GM21528 (cell line): ENCODE results near the gene TH.

Source experiments
- ATAC-seq: cut with Tn5 transposase; IDR thresholded peaks from one replicate; pipeline ENCODE4 v1.9.1; 2021; ENCODE audit warnings: mild to moderate bottlenecking, moderate library complexity; ENCODE audit not compliant: unreplicated experiment, low FRiP score

The TH gene

DNA sequence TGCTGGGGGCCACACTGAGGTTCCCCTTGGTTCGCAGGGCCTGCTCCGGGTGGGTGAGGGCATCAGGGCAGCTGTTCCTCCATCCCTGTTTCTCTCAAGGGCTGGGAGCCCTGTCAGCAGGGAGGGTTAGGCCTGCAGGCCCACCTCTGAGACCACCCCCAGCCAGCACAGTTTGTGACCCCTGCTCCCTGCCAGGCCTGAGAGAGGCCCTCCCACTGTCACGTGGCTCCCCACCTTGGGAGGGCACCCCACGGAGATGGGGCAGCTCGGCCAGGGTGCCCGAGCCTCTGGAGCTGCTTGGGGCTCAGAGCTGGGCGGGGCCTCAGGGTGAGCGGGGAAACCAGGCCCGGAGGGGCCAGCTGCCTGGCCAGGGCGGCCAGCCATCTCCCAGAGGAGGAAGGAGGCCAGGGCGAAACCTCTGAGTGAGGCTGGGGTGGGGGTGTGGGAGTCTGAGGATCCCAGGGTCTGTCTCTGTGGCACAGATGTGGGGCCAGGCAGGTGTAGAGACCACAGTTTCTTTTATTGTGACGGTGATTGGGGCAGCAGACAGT is 8.1 kb downstream of the TH start:
- ATAC-seq = no peak

DNA sequence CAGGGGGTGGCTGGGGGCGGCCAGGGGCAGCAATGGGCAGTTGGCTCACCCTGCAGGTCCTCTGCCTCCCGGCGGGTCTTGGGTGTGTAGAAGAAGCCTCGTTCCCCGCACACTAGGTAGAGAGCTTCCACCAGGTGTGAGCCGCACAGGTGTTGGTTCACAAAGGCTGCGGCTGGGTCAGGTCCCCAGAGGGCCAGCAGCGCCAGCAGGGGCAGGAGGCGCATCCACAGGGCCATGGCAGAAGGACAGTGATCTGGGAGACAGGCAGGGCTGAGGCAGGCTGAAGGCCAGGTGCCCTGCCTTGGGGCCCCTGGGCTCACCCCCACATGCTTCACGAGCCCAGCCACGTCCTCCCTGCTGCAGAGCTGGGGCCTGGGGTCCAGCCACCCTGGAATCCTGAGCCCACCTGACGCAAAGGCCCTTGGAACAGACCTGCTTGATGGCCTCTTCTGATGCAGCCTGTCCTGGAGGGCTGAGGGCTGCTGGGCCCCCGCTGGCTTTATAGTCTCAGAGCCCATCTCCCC is 10.8 kb downstream of the TH start, which contains the start of gene INS:
Gene INS (minus strand): TSS at position 474 of the 524 bp plus-strand sequence. CDS start 238 bp downstream, at position 236.
- ATAC-seq = no peak

DNA sequence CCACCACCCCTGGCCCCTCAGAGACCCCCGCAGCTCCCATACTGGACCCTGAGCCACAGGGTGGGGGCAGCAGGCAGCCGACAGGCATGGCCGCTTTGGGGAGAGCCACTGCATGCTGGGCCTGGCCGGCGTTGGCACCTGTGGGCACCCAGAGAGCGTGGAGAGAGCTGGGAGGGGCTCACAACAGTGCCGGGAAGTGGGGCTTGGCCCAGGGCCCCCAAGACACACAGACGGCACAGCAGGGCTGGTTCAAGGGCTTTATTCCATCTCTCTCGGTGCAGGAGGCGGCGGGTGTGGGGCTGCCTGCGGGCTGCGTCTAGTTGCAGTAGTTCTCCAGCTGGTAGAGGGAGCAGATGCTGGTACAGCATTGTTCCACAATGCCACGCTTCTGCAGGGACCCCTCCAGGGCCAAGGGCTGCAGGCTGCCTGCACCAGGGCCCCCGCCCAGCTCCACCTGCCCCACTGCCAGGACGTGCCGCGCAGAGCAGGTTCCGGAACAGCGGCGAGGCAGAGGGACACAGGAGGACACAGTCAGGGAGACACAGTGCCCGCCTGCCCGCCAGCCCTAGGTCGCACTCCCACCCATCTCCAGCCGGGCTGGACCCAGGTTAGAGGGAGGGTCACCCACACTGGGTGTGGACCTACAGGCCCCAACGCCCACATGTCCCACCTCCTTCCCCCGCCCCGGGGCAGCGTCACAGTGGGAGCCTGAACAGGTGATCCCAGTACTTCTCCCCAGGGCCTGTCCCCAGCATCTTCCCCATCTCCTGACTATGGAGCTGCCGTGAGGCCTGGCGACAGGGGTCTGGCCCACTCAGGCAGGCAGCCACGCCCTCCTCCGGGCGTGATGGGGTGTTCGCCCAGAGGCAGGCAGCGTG is 11.8 kb downstream of the TH start:
- ATAC-seq = no peak

DNA sequence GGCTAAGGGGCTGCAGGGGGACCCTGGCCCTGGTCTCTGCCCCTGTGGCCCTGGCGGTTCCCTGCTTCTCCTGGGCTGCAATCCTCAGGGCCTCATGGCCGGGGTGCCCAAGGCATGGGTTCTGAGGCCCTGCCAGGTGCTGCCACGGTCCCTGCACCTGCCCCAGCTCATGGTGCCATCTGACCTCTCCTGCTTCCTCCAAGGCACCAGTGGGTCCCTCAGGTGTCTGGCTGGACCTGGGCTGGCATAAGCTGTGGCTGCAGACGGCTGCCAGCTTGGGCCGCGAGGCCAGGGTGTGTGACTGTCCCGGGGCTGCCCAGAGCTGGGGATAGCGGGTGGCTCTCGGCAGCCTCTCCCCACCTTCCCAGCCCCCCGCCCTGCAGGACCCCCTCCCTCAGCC is 12.6 kb downstream of the TH start:
- ATAC-seq = no peak

DNA sequence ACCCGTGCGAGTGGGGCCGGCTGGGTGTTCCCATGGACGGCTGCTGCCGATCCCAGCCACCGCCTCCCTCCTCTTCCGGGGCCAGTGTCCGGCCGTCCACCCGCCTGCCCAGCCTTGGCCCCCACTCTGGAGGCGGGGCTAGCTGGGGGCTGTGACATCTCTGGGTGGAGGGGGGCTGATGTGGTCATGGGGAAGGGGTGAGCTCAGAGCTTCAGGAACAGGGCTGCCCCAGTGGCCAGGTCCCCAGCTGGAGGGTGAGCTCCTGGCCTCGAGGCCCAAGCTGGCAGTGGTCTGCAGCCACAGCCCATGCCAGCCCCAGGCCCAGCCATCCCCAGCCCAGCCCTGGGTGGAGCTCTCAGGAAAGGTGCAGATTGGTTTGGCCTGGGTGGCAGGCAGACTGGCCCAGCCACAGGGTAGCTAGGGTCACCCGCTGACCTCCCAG is 13.3 kb downstream of the TH start:
- no peak for ATAC-seq

DNA sequence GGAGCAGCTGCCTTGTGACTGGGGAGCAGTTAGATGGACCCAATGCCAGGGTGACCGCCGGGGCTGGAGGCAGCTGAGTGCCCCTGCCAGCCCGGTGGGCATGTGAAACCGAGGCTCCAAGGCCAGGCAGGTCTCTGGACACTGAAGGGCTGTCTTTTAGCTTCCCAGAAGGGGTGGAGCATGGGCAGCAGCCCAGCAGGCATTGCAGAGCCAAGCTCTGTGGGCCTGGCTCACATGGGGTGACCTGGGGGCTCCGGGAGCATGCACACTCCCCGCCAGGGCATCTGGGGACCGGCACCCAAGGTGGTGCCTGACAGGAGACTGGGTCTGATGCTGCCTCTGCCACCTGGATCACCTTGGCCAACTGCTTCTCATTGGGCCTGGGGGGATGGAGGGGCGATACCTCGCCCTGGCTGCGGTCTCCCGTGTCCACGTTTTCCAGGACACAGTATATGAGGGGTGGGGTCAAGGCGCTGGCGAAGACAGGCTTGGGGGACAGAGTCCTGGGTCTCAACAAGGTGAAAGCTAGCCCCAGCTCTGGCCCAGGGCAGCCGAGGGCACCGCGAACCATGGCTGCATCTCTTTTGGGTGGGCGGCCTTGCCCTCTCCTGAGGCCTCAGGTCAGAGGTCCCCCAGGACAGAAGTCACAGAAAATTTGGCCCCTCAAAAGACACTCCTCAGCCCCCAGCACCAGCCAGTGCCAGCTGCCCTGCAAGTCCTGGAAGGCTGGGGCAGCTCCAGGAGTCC is 14.1 kb downstream of the TH start:
- ATAC-seq = no peak

DNA sequence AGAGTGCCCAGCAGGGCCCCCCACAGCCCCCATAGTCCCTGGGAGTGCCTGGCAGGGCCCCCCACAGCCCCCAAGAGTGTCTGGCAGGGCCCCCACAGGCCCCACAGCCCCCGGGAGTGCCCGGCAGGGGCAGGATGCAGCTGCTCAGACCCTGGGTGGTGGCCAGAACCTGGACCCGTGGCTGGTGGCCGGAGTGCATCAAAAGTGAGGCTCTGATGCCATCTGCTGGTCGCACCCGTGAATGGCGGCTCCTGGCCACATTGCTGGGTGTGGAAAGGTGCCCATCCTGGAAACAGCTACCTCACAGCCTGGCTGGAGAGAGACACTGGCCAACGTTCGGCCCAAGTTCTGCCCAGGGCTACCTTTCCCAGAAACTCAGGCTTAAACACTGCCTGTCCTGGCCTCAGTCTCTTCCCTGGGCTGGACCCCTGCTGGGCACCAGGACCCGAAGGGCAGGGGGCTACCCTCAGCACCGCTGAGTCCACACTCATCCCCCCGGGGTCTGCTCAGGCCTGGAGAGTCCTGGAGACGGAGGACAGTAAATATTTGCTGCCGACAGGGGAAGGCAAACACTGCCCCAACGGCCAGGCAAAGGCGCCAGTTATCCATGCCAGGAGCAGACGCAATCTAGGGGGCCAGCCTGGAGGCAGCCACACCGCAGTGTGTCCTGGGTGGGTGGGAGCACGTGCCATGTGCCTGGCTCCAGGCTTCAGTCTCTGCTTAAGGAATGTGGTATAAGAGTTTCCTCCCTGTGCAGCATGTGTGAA is 15.0 kb downstream of the TH start:
- no peak for ATAC-seq

DNA sequence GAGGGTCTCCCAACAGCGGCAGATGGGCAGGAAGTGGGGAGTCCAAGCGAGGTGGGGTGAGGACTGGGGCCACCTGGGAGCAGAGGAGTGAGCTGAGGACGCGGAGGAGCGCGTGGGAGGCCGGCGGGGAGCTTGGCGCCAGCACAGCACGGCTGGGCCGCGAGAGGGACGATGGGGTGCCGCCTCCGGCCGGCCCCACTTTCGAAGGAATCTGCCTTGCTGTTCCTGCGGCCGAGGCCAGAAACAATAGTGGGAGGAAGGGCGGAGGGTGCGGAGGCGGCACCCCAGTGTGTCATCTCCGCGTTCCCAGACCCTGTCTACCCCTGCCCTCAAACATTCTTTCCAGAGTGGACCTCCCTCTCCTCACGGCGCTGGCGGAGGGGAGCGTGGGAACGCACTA is 16.1 kb downstream of the TH start:
- no peak for ATAC-seq

DNA sequence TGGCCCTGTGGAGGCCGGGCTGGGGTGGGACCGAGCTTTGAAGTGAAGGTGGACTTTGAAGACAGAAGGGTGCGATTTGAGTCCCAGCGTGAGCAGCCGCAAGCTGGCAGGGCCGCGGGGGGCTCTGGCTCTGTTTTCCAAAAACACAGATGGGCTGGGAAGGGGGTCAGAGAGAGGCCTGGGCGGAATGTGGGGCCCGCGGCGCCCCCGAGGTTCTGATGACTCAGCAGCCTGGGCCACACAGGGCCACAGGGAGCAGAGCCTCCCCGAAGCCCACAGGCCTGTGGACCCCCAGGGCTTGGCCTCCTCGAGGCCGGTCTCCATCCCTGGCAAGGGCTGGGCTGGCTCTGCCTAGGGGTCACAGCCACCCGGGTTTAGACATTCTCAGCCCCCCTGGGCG is 16.7 kb downstream of the TH start:
- no peak for ATAC-seq

DNA sequence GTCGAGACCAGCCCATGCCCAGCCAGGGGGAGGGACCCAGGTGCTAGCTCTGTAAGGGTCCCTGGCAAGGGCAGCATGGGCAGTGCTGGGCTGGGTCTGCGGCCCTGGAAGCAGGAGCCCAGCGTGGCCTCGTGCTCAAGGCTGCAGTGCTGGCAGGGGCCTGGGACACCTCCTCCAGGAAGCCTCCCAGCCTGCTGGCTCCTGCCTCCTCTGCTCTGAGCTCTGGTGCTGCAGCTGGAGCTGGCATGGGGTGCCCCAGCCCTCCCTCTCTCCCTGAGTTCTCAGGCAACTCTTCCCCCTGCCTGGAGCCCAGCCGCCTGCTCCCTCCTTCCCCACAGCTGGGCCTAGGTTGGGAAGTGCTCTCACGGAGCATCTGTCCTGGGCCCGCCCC is 17.4 kb downstream of the TH start:
- no peak for ATAC-seq

DNA sequence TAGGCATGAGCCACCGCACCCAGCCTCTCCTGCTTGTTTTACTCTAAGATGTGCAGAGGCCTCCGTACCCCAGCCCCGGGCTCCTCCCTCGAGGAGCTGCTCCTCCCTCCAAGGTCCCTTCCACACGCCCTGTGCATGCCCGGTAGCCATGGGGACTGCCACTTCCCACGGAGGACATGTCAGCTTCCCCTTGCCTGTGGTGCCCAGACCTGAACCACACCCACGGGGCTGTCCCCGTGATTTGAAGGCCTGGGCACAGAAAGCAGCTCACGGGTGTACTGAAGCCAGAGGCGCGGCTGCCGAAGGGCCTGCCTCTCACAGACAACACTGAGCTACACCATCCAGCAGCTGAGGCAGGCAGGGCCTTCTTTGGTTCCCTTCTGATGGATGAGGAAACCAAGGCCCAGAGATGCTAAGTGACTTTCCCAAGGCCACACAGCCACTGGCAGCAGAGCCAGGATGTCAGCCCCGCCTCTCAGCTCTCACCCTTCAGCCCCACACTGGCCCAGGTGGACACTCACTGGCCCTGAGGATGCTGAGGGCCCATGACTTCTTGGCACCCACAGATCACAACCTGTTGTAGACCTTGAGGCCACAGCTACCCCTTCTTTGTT is 17.9 kb downstream of the TH start:
- ATAC-seq = no peak

DNA sequence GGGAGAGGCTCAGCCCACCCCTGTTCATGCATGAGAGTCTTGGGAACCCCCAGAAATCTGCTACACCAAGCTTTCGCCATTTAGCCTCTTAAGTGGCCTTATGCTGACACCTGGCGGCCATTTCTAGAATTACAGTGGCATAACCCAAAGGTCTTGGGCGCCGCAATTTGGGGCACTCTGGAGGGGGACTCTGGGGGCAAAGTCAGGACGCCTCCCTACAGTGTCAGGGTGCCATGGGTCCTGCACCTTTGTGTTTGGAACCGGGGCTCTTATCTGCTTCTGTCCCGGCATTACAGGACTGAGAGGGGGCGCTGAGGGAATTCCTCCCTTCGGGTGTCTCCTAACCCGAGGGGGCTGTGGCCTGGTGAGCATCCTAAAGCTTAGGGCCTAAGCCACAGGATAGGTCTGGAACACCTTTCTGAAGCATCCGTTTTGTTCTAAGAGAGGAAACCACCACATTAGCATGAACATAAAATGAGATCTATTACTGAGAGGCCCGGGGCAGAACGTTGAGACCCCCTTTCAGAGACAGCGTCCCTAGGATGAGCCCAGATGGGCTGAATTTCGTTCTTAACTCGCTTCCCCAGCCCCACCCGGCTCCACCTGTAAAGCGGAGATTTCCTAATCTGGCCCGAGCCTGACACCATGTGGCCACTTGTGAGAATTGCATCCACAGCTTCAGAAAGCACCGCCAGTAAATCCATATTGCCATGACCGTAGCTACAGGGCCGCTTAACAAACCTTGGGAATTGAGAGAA is 19.9 kb downstream of the TH start:
- ATAC-seq = no peak

DNA sequence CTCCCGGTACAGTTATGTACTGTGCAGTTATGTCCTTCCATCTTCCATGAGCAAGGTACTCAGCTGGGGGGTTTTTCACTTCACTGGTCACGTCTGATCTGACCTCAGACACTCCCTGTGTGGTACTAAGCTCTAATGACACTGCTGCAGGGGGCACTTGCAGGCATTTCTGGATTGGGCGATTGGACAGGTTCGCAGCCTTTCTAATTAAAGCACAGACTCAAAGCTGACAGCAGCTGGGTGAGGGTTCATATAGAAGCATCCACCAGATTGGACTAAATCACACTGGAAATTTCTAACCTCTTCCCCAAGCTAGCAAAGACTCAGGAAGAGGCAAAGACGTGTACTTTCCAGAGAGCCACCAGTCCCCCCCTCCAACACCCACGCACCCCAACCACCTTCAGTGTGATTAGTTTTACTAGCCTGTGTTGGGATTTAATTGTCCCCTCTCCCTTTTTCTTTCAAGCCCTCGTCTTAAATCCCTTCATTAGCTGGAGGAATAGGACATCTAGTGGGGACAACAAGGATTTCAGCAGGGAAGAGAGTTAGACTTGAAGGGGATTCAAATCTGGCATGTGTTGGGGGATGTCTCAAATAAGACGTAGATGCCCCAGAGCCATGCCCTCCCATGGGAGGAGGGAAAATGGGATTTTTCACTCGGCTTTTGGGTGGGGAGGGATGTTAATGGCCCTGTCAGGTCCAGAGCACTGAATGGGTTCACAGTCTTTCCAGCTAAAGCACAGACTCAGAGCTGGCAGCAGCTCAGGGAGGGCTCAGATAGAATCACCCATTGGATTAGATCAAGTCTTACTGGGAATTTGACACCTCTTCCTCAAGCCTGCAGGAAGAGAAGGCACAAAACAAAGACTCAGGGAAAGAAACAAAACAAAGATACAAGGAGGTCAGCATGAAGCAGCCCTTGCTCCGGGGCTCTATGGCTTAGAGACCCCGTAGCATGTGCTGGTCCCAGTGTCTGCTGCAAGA is 21.5 kb downstream of the TH start:
- ATAC-seq = no peak

DNA sequence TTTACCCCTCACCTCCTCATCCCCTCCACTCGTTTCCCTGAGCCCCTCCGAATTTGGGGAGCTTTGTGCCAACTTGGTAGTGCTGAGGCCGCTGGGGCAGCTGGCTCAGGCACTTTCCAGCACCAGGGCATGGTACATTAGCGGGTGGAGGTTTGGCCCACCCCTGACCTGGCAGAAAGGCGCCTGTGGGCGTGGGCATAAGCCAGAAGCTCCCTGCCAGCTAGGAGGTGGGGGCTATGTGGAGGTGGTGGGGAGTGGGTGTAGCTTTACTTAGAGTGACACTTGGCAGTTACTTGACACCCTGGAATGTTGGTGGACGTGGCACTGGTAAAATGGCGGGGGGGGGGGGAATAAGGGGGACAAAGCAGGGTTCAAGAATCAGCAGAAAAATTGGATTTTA is 22.2 kb downstream of the TH start:
- ATAC-seq = no peak

DNA sequence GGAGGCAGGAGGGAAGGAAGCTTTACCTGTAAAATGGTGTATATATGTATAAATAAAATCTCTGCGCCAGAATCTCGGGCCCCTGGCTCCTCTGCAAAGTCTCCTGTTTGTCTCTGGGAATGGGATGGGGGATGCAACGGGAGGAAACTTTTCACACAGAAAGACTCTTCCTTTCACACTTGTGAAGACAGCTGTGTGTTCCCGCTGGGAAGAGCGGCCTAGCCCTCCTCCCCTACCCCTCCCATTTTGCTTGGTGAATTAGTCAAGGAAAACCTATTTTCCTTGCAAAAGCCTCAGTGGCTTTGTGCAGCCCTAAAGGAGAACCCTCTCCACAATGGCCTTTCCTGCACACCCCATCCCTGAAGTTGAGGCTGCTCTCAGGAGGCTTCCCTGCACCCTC is 23.0 kb downstream of the TH start:
- ATAC-seq = no peak

DNA sequence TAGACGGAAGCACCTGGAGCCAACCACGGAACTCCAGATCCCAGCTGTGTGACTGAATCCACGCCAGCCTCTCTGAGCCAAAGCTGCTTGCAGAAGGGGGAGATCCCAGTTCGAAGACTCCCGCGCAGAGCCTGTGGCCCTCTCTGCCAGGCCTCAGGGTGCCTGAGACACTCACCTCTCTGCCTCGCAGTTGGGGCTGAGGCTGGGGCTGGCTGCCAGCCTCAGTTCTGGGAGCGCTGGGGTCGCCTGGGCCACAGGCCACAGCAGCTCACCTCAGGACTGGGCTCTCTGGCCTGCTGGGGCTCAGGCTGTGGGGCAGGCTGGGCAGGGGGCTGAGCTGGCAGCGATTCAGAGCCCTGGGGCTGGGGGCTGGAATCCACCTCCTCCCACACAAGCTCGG is 24.2 kb downstream of the TH start:
- no peak for ATAC-seq

DNA sequence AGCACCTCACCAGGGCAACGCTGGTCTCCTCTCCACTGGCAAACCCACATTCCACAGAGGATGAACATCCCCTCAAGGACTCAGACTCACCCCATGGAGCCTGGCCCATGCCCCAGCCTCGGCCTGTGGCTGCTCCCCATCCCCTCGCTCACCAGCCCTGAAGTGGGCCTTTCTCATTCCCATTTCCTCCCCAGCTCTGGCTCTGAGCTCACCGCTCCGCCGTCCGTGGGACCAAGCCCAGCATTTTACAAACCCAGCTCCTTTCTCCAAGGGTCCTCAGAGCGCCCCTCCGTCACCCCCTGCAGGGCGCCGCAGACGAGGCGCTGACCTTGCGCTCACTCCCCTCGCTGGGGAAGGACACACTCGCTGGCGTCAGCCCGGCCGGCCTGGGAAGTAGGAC is 25.6 kb downstream of the TH start:
- no peak for ATAC-seq

DNA sequence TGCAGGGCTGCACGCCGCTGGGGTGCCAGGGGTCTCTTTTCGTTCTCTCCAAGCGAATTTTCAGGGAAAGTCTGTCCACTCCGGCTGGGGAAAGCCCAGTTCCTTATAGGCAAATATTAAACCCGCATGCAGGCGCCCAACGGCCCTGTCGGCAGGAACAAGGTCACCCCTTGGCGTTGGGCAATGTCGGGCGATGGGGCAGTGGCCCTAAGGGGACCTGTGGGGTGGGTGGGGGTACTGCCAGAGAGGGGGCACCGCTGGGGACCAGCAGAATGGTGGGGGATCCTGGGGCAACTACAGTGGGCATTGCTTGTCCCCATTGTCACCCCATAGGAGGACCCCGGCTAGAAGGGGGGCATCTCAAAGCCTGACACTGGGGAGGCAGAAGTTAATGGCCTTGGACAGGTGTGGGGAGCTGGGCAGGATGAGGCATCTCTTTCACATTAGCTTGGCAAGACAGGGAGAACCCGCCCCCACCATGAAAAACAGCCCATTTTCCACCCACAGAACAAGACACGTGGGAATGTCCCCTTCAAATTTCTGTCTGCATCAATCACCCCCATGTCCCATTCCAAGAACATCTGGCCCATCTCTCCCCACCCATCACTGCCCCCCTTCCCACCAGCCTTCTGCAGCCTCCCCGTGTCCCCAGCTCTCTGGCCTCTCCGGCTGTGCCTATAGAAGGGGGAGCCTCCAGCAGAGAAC is 26.9 kb downstream of the TH start:
- no peak for ATAC-seq
